ENCODE results near the gene GJA9.

The GJA9 gene

DNA sequence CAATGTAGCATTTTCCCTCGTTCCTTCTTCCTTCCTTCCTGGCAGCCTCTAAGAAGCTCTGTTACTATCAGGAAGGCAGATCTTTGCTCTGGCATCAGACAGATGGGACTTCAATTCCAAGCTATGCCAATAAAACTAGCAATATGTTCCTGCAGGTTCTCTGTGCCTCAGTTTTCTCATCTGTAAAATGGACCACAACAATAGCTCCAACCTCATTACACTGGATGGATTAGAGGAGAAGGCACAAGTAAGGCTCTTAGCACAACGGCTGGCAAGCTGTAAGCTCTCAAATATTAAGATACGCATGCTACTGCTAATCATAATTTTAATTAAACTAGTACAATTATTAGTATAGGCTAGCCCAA is 49.0 kb downstream of the GJA9 start:
- DNase-seq (ENCODE audit: low read depth in 4 of 4, low spot score in 1 of 4): no peak

- no peak for DNase-seq (ENCODE audit: low read depth in 4 of 4, low spot score in 1 of 4)
Measured at GRCh38 chr1:38831731-38832369, 49.5 kb downstream of the GJA9 start.

GRCh38 chr1:38829368-38829767 is 52.0 kb downstream of the GJA9 start:
- no peak for DNase-seq (ENCODE audit: low read depth in 4 of 4, low spot score in 1 of 4)

GRCh38 chr1:38827318-38827717 is 54.1 kb downstream of the GJA9 start:
- DNase-seq (ENCODE audit: low read depth in 4 of 4, low spot score in 1 of 4): no peak

DNA sequence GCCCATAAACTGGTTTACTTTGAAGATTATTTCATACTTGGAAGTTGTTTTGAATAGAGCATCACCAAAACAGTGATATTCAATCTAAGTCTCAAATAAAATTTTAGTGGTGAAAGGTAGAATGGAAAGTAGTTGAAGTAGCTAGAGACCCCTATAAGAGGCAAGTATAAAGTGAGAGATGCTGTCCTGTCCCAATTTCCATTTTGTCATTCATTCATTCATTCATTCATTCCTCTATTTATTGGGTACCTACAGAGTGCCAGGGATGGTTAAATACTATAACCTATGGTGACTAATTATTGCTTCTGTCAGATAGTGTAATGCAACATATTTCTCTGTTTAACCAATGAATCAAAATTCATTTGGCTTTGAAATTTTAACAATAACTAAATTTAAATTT is 54.5 kb downstream of the GJA9 start:
- no peak for DNase-seq (ENCODE audit: low read depth in 4 of 4, low spot score in 1 of 4)

GRCh38 chr1:38826262-38826661 is 55.1 kb downstream of the GJA9 start:
- no peak for DNase-seq (ENCODE audit: low read depth in 4 of 4, low spot score in 1 of 4)

All from stimulated activated CD4-positive, alpha-beta T cell treated with anti-CD3 and anti-CD28 coated beads, Interleukin-1b, Interleukin-23, amount 100 ng/mL, for 24 hours (primary cell).